GM18519 (cell line): ENCODE results near the gene TRIM7.
"Not testable (repeated sequence)": the region's sequence is repeated elsewhere in the genome, so short reads cannot be mapped to it uniquely, and the experiment has no call there.

Experiments used
- ATAC-seq: cut with Tn5 transposase; IDR thresholded peaks from one replicate; pipeline ENCODE4 v1.9.1; 2021; ENCODE audit warnings: mild to moderate bottlenecking, moderate library complexity; ENCODE audit not compliant: unreplicated experiment, low FRiP score

The TRIM7 gene

GRCh38 chr5:181194489-181195248 lies 10.3 kb downstream of the TRIM7 start:
- ATAC-seq, result no peak

GRCh38 chr5:181193656-181194055 lies 11.3 kb downstream of the TRIM7 start:
- ATAC-seq, result no peak

DNA sequence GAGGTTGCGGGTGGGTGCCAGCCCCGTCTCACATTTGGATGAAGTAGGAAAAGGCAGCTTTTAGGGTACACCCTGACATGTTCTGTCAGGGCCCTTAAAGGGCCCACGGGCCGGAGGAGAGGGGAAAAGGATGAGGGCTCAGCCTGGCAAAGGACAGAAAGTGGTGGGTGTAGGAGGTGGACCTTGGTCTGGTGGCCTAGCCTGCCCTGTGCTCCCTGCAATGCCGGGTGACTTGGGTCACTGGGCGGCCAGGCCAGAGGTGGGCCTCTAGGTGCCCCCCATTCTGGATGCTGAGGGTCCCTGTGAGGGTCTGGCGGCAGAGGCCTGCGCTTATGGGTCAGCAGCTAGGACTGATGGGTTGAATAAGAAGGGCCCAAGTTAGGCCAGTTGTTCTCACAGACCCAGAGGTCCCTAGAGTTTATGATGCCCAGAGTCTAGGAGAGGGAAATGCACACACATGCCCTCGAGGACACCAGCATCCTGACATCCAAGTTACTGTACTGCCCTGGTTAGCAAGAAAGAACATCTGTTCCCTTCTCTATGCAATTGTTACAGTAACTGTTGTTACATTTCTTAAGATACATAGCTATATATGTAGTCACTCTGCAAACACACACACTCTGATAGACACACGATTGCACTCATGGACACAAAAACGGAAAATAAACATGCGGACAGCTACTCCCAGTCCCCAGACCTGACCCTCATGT lies 12.5 kb downstream of the TRIM7 start:
- no peak for ATAC-seq

DNA sequence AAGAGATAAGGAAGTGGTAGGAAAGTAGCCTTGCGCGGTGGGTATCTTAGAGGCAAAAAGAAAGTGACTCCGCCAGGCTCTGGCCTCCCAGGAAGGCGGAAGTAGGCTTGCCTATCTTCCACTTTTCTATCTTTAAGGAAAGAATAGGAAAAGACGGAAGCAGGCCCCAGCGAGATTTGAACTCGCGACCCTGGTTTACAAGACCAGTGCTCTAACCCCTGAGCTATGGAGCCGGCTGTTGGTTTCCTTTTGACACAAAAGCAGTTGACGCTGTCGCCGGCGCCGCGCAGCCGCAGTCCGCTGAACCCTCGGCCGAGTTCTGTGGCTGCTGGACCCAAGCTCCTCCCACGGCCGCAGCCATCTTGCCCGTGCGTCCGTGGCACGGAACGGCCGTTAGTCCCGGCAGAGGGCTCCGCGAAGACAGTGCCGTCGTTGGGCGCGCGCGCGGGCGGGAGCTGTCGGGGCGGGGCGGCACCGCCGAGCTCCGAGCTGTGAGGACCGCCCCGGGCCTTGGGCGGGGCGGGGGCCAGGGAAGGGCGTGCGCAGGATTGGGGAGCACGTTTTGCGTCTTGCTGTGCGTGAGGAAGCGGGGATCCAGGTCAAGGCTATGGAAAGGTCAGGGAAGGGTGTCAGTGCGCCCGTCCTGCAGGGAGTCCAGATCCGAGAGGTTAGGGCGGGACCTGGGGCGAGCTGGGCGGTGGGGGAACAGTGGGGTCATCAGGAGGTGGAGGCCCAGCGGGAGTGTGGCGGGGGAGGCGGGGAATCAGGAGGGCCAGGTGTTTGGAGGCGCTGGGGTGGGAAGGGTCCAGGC lies 13.3 kb downstream of the TRIM7 start:
- peak; percentile 42 for ATAC-seq

GRCh38 chr5:181190711-181191525 lies 14.1 kb downstream of the TRIM7 start:
- peak; percentile 1 for ATAC-seq

DNA sequence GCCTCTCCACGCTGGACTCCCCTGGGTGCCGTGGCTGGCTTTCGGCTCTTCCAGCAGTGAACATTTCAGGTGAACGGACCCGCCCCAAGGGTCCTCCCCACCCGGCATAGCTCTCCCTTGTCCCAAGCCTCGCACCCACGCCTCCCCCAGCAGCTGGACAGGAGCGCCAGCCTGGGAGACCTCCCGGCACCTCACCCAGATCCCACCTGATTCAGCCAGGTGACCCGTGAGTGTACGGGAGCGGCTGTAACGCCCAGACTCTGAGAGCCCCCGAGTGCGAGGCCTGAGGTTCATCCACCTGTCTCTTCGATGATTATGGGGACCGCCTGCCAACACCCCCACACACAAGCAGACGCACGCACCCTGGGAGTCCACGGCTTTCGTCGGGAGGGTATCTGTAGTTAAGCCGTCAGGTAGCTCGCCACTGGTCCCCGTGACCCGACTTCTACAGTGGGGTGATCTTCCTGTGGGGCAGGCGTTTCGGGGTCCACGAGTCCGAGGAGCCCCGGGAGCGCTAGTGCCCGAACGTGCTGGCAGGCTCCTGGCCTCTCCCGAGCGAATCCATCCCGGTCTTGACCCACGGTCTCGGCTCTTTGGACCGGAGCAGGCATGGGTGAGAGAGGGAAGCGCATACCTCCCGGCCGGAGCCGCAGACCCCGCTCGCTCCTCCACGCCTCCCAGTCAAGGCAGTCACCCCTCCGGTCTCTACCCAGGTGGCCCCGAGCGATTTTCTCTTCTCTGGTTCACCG lies 14.9 kb downstream of the TRIM7 start:
- ATAC-seq, result no peak

GRCh38 chr5:181189363-181189961 lies 15.5 kb downstream of the TRIM7 start:
- no peak for ATAC-seq

DNA sequence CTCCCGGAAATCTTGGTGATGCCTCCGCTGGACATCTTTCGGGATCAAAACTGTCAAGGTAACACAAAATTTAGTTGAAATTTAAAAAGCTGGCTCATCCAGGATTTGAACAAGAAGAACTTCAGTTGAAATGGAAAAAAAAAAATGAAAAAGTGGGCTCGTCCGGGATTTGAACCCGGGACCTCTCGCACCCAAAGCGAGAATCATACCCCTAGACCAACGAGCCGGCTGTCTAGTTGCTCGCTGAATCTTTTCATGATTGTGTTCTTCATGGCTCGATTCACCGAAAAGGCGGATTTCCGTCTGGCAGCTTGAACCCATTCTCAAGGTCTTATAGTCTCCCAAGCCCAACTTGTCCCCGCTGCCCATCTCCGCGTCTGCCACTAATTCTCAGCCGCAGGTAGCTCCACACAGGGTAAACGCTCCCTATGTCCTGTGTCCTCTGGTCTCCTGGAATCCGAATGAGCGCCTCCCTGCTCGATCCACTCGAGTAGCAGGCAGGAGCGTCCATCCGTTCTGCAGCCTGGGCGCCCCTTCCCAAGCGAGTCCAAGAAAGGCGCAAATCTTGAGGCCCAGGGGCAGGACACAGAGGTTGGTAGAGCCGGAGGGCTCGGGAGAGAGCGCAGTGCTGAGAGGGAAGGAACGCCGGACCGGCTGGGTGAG lies 16.2 kb downstream of the TRIM7 start:
- no peak for ATAC-seq

DNA sequence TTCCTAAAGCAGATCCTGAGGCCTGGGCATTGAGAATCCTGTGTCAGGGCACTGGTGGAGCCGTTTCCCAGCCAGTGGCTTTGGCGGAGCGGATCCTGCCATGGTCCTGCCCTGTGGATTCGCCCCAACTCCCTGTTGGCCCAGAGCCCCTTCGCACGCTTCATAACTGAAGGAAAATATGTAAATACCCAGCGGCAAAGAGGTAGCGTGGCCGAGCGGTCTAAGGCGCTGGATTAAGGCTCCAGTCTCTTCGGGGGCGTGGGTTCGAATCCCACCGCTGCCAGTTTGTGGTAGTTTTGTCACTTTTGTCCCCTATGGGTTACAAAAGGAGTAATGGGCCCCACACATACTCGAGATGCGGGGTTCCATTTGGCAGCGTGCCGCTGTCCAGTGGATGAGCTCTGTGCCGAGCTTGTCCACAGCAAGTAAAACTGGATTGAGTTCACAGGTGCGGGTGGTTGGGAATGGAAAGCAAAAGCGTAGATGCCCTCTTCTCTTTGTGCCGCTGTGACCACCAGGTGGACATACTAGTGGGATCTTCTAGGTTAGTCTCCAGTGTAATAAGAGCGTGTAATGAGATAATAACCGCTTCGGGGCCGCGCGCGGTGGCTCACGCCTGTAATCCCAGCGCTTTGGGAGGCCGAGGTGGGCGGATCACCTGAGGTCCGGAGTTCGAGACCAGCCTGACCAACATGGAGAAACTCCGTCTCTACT lies 17.3 kb downstream of the TRIM7 start:
- ATAC-seq, result no peak

DNA sequence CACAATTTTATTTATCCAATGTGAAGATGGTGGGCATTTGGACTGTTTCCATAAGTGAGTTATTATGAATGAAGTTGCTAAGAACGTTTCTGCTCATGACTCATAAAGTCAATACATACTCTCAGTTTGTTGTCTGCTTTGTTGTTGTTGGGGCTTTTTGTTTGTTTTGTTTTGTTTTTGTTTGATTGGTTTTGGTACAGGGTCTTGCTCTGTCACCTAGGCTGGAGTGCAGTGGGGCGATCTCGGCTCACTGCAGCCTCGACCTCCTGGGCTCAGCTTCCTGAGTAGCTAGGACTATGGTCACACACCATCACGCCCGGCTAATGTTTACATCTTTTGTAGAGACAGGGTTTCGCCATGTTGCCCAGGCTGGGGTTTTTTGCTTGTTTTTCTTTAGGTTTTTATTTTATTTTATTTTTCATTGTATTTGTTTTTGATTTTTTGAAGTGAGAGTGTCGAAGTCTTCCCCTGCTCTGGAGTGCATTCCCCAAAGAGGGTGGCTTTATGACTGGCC lies 18.0 kb downstream of the TRIM7 start:
- ATAC-seq, result no peak

DNA sequence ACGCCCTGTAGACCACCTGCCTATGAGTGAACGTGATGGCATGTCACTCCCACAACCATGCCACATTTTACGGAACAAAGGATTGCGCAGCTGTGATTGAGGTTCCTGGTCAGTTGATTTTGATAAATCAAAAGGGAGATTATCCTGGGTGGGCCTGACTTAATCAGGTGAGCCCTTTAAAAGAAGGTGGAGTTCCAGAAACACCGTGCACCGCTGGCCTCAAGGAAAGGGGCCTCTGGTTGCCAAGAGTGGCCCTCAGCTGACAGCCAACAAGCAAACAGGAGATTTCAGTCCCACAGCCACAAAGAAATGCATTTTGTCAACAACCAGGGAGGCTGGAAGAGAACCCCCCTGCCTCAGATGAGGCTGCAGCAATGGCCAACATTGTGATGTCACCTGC lies 19.0 kb downstream of the TRIM7 start:
- no peak for ATAC-seq

DNA sequence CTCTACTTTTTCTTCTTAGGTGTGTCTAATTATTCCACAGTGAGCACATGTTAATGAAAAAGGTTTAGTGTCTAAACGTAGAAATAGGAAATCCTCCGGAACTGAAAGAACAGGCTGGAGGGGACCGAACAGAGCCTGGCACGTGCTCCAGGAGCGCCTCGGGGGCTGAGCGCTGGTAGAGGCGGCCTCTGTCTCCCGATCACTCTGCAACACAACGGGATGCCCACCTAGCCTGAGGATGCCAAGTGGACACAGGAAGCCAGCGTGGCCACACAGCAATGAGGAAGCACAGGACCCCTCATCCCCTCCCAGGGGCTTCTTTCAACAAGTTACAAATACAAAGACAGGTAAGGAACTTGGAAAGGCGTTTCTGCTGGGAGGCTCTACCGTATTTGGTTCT lies 19.4 kb downstream of the TRIM7 start:
- ATAC-seq, result no peak

GRCh38 chr5:181184845-181185216 lies 20.2 kb downstream of the TRIM7 start:
- ATAC-seq, result no peak

DNA sequence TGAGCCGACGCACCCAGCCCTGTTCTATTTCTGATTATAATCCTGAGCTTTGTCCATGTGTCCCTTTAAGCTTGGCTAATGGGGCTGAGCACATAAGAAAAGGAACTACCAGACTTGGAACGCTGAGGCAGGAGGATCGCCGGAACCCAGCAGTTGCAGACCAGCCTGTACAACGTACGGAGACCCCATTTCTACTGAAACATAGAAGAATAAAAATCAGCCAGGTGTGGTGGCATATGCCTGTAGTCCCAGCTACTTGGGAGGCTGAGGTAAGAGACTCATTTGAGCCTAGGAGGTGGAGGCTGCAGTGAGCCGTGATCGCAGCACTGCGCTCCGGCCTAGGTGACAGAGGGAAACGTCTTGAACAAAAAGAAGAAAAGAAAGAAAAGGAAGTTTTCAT lies 22.3 kb downstream of the TRIM7 start:
- ATAC-seq, result no peak

DNA sequence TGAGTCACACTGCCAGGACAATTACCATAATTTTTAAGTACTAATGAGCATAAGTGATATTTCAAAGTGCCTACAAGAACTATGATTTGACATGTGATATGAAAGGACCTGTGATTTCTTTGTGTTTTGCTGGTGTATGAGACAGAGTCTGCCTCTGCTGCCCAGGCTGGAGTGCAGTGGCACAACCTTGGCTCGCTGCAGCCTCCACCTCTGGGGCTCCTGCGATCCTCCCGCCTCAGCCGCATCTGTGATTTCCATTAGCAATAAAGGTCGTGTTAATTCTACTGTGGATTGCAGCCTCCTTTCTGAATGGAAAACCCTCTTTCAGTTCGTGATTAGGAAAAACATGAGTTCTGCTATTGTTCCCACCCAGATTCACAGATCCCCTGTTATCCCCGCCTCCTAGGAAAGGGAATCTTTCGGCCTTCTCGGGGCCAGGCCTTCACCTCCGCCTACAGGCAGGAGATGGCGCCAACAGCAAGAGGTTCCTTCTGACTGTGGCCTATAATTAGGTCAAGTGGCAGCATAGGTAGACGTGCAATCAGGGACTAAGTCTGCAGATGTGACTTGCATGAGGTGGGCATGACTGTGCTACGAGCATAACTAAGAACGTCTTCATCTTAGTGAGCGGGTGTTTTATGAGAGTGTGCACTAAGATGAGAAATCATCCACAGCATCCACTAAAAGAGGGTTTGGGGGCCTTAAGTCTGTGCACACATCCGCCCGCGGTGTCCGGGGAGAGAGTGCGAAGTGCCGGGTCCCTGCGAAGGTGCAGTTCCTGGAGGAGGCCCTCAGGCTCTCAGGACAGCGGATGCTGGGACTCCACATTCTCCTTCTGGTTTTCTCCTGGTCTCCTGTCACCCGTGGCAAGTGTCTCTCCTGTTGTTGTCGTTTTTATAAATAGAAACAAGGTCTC lies 23.1 kb downstream of the TRIM7 start:
- ATAC-seq, result no peak

- ATAC-seq, result not testable (repeated sequence)
Measured at GRCh38 chr5:181177559-181177958, 27.4 kb downstream of the TRIM7 start.
